ENCODE results near the gene GNG10.
"Not testable (repeated sequence)": the region's sequence is repeated elsewhere in the genome, so short reads cannot be mapped to it uniquely, and the experiment has no call there.

GNG10 gene

DNA sequence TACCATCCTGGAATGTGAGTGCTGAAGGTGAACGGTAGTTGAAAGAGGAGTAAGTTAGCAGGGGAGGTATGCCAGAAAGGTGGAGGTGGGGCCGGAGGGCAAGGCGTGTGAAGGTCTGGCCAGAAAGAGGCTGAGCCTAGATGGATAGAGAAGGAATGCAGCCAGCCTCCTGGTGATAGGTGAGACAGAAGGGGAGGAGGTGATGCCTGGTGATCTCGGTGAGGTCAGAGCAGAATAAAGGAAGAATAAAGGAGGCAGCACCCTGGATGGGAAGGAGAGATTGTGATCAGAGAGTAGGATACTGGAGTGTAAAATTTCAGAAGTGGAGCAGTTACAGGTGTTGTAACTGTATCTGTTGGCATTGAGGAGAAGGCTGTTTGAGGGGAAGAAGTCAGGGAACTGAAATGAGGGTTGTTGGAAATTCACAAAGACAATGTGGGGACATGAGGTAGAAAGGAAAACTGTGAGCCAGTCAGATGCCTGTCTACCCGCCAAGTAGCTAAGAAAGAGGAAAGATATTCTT lies 2.0 kb downstream of the GNG10 start:
- no peaks in the 10 kb centered on the region for H3K9me3 Mint-ChIP-seq
- CTCF ChIA-PET, result interaction anchor here (0.6 kb wide), 1 partner anchor 963 kb away, joined by 3 read pairs; no protein-coding TSS in a partner anchor

GRCh38 chr9:111668026-111668573 lies 6.7 kb downstream of the GNG10 start:
- Mint-ChIP-seq H3K9me3 (no peaks in the 10 kb centered on the region), H3K4me1 (peaks cover 21% of the 10 kb centered on the region), H3K27ac (no peak overlapping the region), H3K4me3 (no peak overlapping the region), H3K27me3 (no peaks in the 10 kb centered on the region), H3K36me3 (peaks cover 43% of the 10 kb centered on the region)
- no peak for DNase-seq
- CTCF ChIA-PET, result no interaction called here

More for the DNA sequence above, 2.0 kb downstream of the GNG10 start:
- Mint-ChIP-seq H3K4me3 (peak overlapping the region; percentile 94), H3K4me1 (peaks cover 34% of the 10 kb centered on the region), H3K27ac (peak overlapping the region; percentile 94), H3K36me3 (peaks cover 30% of the 10 kb centered on the region), H3K27me3 (peaks cover 4% of the 10 kb centered on the region)
- DNase-seq, result no peak

GRCh38 chr9:111668601-111669000 lies 7.2 kb downstream of the GNG10 start:
- Mint-ChIP-seq H3K36me3 (peaks cover 39% of the 10 kb centered on the region), H3K4me1 (peaks cover 16% of the 10 kb centered on the region)
- H3K4me3 Mint-ChIP-seq, H3K27me3 Mint-ChIP-seq, DNase-seq, CTCF ChIA-PET, H3K9me3 Mint-ChIP-seq, H3K27ac Mint-ChIP-seq: not testable (repeated sequence)

DNA sequence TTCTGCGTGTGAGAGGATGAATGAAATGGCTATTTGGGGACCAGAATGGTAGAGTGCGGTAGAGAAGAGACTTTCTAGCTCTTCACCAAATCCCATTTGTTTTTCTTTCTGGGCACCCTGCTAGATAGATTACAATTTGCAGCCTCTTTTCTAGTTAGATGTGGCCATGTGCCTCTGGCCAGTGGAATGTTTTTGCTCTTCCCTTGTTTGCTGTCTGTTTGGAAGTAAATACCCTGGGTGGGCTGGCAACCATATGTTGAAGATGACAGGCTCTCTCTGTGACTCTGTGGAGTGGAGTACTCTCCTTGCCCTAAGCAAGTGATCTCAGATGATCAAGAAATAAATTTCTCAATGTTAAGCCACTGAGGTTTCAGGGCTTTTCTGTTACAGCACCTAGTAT lies 12.9 kb downstream of the GNG10 start:
- Mint-ChIP-seq H3K4me1 (no peaks in the 10 kb centered on the region), H3K36me3 (peaks cover 28% of the 10 kb centered on the region), H3K27me3 (no peaks in the 10 kb centered on the region), H3K9me3 (no peaks in the 10 kb centered on the region), H3K4me3 (no peak overlapping the region), H3K27ac (no peak overlapping the region)
- CTCF ChIA-PET, result no interaction called here
- DNase-seq, result no peak

DNA sequence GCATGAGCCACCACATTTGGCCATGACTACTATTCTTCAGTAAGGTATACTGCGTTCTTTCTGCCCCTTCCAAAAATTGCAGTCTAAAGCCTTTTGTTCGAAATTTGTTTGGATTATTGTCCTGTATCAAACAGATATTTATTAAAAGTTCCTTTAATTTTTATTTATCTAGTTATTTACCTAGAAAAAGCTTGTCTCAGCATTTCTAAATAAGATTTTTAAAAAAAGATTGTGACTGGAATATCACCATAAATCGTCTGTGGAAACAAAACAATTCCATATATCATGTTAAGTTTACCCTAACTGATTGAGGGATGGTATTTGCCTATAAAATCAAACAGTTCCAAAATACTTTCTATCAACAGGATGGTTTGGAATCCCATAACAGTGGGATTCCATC lies 14.7 kb downstream of the GNG10 start:
- Mint-ChIP-seq H3K27ac (no peak overlapping the region), H3K9me3 (no peaks in the 10 kb centered on the region), H3K4me3 (no peak overlapping the region), H3K4me1 (no peaks in the 10 kb centered on the region), H3K36me3 (peaks cover 20% of the 10 kb centered on the region), H3K27me3 (no peaks in the 10 kb centered on the region)
- DNase-seq, result no peak
- CTCF ChIA-PET, result no interaction called here

DNA sequence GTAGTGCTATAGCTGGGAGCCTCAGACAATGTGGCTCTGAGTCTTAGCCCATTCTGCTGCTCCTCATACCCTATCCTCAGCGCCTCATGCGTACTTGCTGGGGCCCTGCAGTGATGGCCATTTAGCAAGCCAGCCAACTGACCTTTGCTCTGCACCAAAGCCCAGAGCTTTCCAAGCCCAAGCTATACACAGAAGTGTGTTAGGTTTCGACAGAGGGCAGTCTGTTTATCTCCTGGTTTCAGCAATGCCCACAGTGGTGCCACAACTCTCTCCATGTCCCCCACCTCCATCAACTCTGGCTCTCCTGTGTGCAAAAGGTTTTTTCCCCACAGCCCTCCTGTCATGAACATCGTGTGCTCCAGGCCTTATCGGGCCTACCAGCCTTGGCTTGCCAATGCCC lies 16.9 kb downstream of the GNG10 start:
- CTCF ChIA-PET, result no interaction called here
- Mint-ChIP-seq H3K4me1 (no peaks in the 10 kb centered on the region), H3K27ac (no peak overlapping the region)

DNA sequence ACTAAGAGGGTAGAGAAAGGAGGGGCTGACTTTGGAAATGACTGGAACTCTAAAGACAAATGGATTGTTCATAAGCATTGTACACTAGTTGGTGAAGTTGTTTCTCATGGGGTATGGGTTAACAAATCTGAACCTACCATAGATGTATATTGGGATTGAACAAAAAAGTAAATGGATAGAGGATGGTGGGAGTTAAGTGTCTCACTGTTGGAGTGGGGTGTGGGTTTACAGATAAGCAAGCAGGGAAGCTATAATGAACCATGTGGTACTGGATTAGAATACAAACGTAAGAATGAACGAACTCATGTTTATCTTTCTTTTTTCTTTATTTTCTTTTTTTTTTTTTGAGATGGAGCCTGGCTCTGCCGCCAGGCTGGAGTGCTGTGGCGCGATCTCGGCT lies 17.8 kb downstream of the GNG10 start:
- peaks cover 18% of the 10 kb centered on the region for H3K36me3 Mint-ChIP-seq
- H3K27ac Mint-ChIP-seq, result no peak overlapping the region
- no peaks in the 10 kb centered on the region for H3K27me3 Mint-ChIP-seq
- no peaks in the 10 kb centered on the region for H3K4me1 Mint-ChIP-seq
- DNase-seq, result no peak
- CTCF ChIA-PET, result no interaction called here
- H3K4me3 Mint-ChIP-seq, result no peak overlapping the region
- no peaks in the 10 kb centered on the region for H3K9me3 Mint-ChIP-seq

More for the DNA sequence above, 16.9 kb downstream of the GNG10 start:
- DNase-seq, result no peak
- H3K9me3 Mint-ChIP-seq, result no peaks in the 10 kb centered on the region
- H3K4me3 Mint-ChIP-seq, result no peak overlapping the region
- no peaks in the 10 kb centered on the region for H3K27me3 Mint-ChIP-seq
- peaks cover 19% of the 10 kb centered on the region for H3K36me3 Mint-ChIP-seq

- Mint-ChIP-seq H3K27ac (no peak overlapping the region), H3K4me3 (no peak overlapping the region), H3K4me1 (no peaks in the 10 kb centered on the region), H3K27me3 (no peaks in the 10 kb centered on the region), H3K36me3 (peaks cover 8% of the 10 kb centered on the region), H3K9me3 (no peaks in the 10 kb centered on the region)
- CTCF ChIA-PET, result no interaction called here
- DNase-seq, result no peak
Observed at GRCh38 chr9:111683392-111683791, 22.0 kb downstream of the GNG10 start.

GRCh38 chr9:111691672-111692329 lies 30.4 kb downstream of the GNG10 start:
- H3K36me3 Mint-ChIP-seq, result peaks cover 1% of the 10 kb centered on the region
- H3K4me1 Mint-ChIP-seq, result peaks cover 2% of the 10 kb centered on the region
- H3K4me3 Mint-ChIP-seq, result no peak overlapping the region
- no peak overlapping the region for H3K27ac Mint-ChIP-seq
- H3K9me3 Mint-ChIP-seq, result no peaks in the 10 kb centered on the region
- CTCF ChIA-PET, result interaction anchor here (3.6 kb wide), 1 partner anchor 94 kb away, joined by 26 read pairs; no protein-coding TSS in a partner anchor
- no peaks in the 10 kb centered on the region for H3K27me3 Mint-ChIP-seq
- no peak for DNase-seq

GRCh38 chr9:111696796-111697195 lies 35.4 kb downstream of the GNG10 start:
- Mint-ChIP-seq H3K9me3 (no peaks in the 10 kb centered on the region), H3K36me3 (peaks cover 8% of the 10 kb centered on the region), H3K4me1 (peaks cover 5% of the 10 kb centered on the region), H3K4me3 (no peak overlapping the region), H3K27ac (no peak overlapping the region), H3K27me3 (no peaks in the 10 kb centered on the region)
- CTCF ChIA-PET, result no interaction called here
- no peak for DNase-seq

GRCh38 chr9:111700776-111701175 lies 39.4 kb downstream of the GNG10 start:
- CTCF ChIA-PET, result interaction anchor here (0.7 to 1.0 kb wide), 2 partner anchors 10 to 43 kb away, joined by 3 read pairs; no protein-coding TSS in a partner anchor
- H3K27ac Mint-ChIP-seq, result no peak overlapping the region

DNA sequence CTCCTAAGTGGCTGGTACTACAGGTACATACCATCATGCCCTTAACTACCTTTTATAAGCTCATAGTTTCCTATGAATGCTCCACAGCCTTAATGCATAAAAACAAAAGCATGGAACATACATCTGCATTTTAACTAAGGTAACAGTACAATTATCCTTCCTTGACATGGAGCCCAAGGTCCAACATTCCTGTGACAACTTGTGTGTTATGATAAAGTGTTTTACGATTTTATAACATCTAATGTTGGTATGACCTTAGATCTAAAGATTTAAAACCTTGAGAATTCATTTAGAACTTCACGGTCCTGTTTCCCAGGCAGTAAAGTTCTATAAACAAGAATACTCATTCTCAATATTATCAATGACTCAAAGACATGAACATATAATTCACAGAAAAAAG lies 43.1 kb downstream of the GNG10 start:
- H3K4me1 Mint-ChIP-seq, result peaks cover 5% of the 10 kb centered on the region
- no peaks in the 10 kb centered on the region for H3K27me3 Mint-ChIP-seq
- H3K9me3 Mint-ChIP-seq, result no peaks in the 10 kb centered on the region
- CTCF ChIA-PET, result no interaction called here
- H3K27ac Mint-ChIP-seq, result no peak overlapping the region
- no peak for DNase-seq
- H3K36me3 Mint-ChIP-seq, result no peaks in the 10 kb centered on the region
- H3K4me3 Mint-ChIP-seq, result no peak overlapping the region

More at GRCh38 chr9:111700776-111701175, 39.4 kb downstream of the GNG10 start:
- no peak overlapping the region for H3K4me3 Mint-ChIP-seq
- peaks cover 5% of the 10 kb centered on the region for H3K4me1 Mint-ChIP-seq
- H3K36me3 Mint-ChIP-seq, result peaks cover 7% of the 10 kb centered on the region
- H3K27me3 Mint-ChIP-seq, result no peaks in the 10 kb centered on the region
- H3K9me3 Mint-ChIP-seq, result no peaks in the 10 kb centered on the region
- no peak for DNase-seq

DNA sequence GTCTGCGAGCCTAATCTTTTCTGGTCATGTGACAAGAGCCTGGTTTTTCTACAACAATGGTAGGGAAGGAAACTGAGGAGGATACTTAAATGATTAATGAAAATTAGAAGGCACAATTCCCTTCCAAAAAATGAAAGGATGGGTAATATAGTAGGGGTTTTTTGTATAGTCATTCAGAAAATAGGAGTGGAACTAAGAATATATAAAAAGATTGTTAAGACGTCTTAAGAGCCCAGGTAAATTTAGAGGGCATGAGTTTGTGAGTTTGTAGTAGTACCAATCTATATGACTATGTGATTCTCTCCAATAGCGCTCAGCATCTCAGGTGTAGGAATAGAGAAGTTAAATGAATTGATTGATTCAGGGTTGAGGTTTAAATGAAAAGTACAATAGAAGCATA lies 50.1 kb downstream of the GNG10 start:
- Mint-ChIP-seq H3K4me1 (no peaks in the 10 kb centered on the region), H3K27me3 (no peaks in the 10 kb centered on the region), H3K36me3 (no peaks in the 10 kb centered on the region), H3K9me3 (no peaks in the 10 kb centered on the region), H3K27ac (no peak overlapping the region), H3K4me3 (no peak overlapping the region)
- CTCF ChIA-PET, result no interaction called here
- DNase-seq, result no peak

DNA sequence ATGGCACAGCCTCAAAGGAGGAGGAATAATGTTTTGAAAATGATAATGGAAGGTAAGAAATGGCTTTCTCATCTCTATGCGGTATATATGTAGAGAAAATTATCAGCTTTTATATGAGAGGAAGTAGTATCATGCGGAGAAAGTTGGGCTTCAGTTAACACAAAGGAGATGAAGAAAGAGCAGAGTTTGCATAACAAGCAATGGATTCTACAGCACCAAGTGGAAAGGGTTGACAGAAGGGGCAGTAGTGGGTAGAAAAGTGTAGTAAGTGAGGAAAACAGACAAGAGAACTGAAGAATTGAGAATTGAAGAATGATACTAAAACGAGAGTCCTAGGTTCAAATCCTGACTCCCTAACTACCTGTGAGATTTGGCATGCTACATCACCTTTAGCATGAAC lies 51.0 kb downstream of the GNG10 start:
- H3K27ac Mint-ChIP-seq, result no peak overlapping the region
- H3K27me3 Mint-ChIP-seq, result no peaks in the 10 kb centered on the region
- no peaks in the 10 kb centered on the region for H3K9me3 Mint-ChIP-seq
- DNase-seq, result no peak
- H3K4me3 Mint-ChIP-seq, result no peak overlapping the region
- no peaks in the 10 kb centered on the region for H3K36me3 Mint-ChIP-seq
- H3K4me1 Mint-ChIP-seq, result no peaks in the 10 kb centered on the region
- CTCF ChIA-PET, result no interaction called here

DNA sequence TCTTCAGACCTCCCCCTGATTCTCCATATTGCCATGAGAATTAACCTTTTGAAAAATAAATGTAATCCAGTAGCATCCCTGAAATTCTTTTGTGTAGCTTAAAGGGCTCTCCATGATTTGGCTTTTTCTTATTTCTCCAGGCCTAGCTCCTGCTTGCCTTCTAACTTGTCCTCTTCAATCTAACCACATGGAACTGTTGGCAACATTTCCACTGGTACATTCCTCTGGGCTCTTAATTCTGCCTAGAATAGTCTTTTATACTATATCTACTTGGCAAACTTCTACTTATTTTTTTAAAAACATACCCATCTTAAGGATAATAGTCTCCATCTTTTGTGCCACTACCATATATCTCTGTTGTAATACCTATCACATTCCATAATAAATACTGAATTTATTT lies 54.1 kb downstream of the GNG10 start:
- Mint-ChIP-seq H3K36me3 (no peaks in the 10 kb centered on the region), H3K4me3 (no peak overlapping the region), H3K27ac (no peak overlapping the region), H3K9me3 (no peaks in the 10 kb centered on the region), H3K27me3 (no peaks in the 10 kb centered on the region), H3K4me1 (no peaks in the 10 kb centered on the region)
- DNase-seq, result no peak
- CTCF ChIA-PET, result no interaction called here

Measured in activated naive CD4-positive, alpha-beta T cell treated with anti-CD3 and anti-CD28 coated beads, Interleukin-2, amount 10 ng/mL, durations not matched to agents 7 days and 5 days (primary cell).